ENCODE measurements around the gene PMM1.
A peak's percentile ranks its signal among the peaks of the same experiment; 100 is the strongest.
"Not testable (repeated sequence)": the region's sequence is repeated elsewhere in the genome, so short reads cannot be mapped to it uniquely, and the experiment has no call there.

Gene PMM1

GRCh38 chr22:41564563-41564962 is 25.1 kb downstream of the PMM1 start:
- no peak for DNase-seq (ENCODE audit: low read depth in 2 of 3, low spot score in 2 of 3)

- no peak for DNase-seq (ENCODE audit: low read depth in 2 of 3, low spot score in 2 of 3)
These were observed 26.5 kb downstream of the PMM1 start for GRCh38 chr22:41563051-41563711.

GRCh38 chr22:41562461-41562860 is 27.2 kb downstream of the PMM1 start:
- DNase-seq (ENCODE audit: low read depth in 2 of 3, low spot score in 2 of 3): no peak

GRCh38 chr22:41561788-41562187 is 27.9 kb downstream of the PMM1 start:
- DNase-seq (ENCODE audit: low read depth in 2 of 3, low spot score in 2 of 3): no peak

- DNase-seq (ENCODE audit: low read depth in 2 of 3, low spot score in 2 of 3): no peak
These were observed 28.3 kb downstream of the PMM1 start for GRCh38 chr22:41561335-41561734.

- DNase-seq (ENCODE audit: low read depth in 2 of 3, low spot score in 2 of 3): no peak
These were observed 29.6 kb downstream of the PMM1 start for GRCh38 chr22:41560095-41560471.

- not testable (repeated sequence) for DNase-seq (ENCODE audit: low read depth in 2 of 3, low spot score in 2 of 3)
These were observed 31.4 kb downstream of the PMM1 start for GRCh38 chr22:41558241-41558630.

GRCh38 chr22:41557401-41558240 is 32.0 kb downstream of the PMM1 start:
- no peak for DNase-seq (ENCODE audit: low read depth in 2 of 3, low spot score in 2 of 3)

GRCh38 chr22:41556561-41556960 is 33.1 kb downstream of the PMM1 start:
- no peak for DNase-seq (ENCODE audit: low read depth in 2 of 3, low spot score in 2 of 3)

GRCh38 chr22:41555325-41555982 is 34.2 kb downstream of the PMM1 start:
- DNase-seq (ENCODE audit: low read depth in 2 of 3, low spot score in 2 of 3): no peak

- no peak for DNase-seq (ENCODE audit: low read depth in 2 of 3, low spot score in 2 of 3)
These were observed 37.6 kb downstream of the PMM1 start for GRCh38 chr22:41551877-41552582.

GRCh38 chr22:41550952-41551491 is 38.6 kb downstream of the PMM1 start:
- DNase-seq (ENCODE audit: low read depth in 2 of 3, low spot score in 2 of 3): no peak

- no peak for DNase-seq (ENCODE audit: low read depth in 2 of 3, low spot score in 2 of 3)
These were observed 40.8 kb downstream of the PMM1 start for GRCh38 chr22:41548830-41549211.

GRCh38 chr22:41544671-41545476 is 44.8 kb downstream of the PMM1 start:
- no peak for DNase-seq (ENCODE audit: low read depth in 2 of 3, low spot score in 2 of 3)

- peak; percentile 86 to 95 (median 88) for DNase-seq (ENCODE audit: low read depth in 2 of 3, low spot score in 2 of 3)
These were observed 45.6 kb downstream of the PMM1 start, which contains the start of gene POLR3H for GRCh38 chr22:41543854-41544670. Gene POLR3H (minus strand): TSS chr22:41544470. CDS start chr22:41544101, 369 bp downstream.

GRCh38 chr22:41542224-41542623 is 47.4 kb downstream of the PMM1 start:
- DNase-seq (ENCODE audit: low read depth in 2 of 3, low spot score in 2 of 3): no peak

- no peak for DNase-seq (ENCODE audit: low read depth in 2 of 3, low spot score in 2 of 3)
These were observed 48.2 kb downstream of the PMM1 start for GRCh38 chr22:41541484-41541883.

- no peak for DNase-seq (ENCODE audit: low read depth in 2 of 3, low spot score in 2 of 3)
These were observed 49.3 kb downstream of the PMM1 start for GRCh38 chr22:41540365-41540764.

GRCh38 chr22:41540006-41540315 is 49.7 kb downstream of the PMM1 start:
- DNase-seq (ENCODE audit: low read depth in 2 of 3, low spot score in 2 of 3): no peak

All from activated CD8-positive, alpha-beta memory T cell treated with anti-CD3 and anti-CD28 coated beads for 48 hours (primary cell).